SIG-M5 treated with dmso at 0.1 percent for 504 hours (cell line): Measurements from ENCODE around the gene INPP4B.

ENCODE experiments used
- DNase-seq: peaks from one replicate; lab custom pipeline; 2025; ENCODE audit not compliant: unreplicated experiment; lab: John Stamatoyannopoulos, UW

The INPP4B gene

GRCh38 chr4:142846108-142846728 is at the start of gene INPP4B:
Gene INPP4B (minus strand): TSS chr4:142846301.
- peak; percentile 41 for DNase-seq

- no peak for DNase-seq
Measured at GRCh38 chr4:142893012-142893411, 46.9 kb upstream of the INPP4B start.

GRCh38 chr4:142886566-142886965 is 40.5 kb upstream of the INPP4B start:
- no peak for DNase-seq

- DNase-seq = peak; percentile 18
Measured at GRCh38 chr4:142883040-142883832, 37.1 kb upstream of the INPP4B start.

GRCh38 chr4:142882159-142882558 is 36.1 kb upstream of the INPP4B start:
- no peak for DNase-seq

GRCh38 chr4:142881331-142881730 is 35.2 kb upstream of the INPP4B start:
- DNase-seq = no peak

- DNase-seq = no peak
Measured at GRCh38 chr4:142875117-142875516, 29.0 kb upstream of the INPP4B start.

- no peak for DNase-seq
Measured at GRCh38 chr4:142874684-142875083, 28.6 kb upstream of the INPP4B start.

- DNase-seq = no peak
Measured at GRCh38 chr4:142866685-142867084, 20.6 kb upstream of the INPP4B start.

GRCh38 chr4:142861351-142861750 is 15.2 kb upstream of the INPP4B start:
- DNase-seq = no peak

- no peak for DNase-seq
Measured at GRCh38 chr4:142858965-142859364, 12.9 kb upstream of the INPP4B start.

- DNase-seq = no peak
Measured at GRCh38 chr4:142858446-142858845, 12.3 kb upstream of the INPP4B start.

- DNase-seq = no peak
Measured at GRCh38 chr4:142856576-142856975, 10.5 kb upstream of the INPP4B start.

GRCh38 chr4:142850478-142850877 is 4.4 kb upstream of the INPP4B start:
- peak; percentile 9 for DNase-seq

GRCh38 chr4:142846729-142847596 is 862 bp upstream of the INPP4B start:
- peak; percentile 29 for DNase-seq

- no peak for DNase-seq
Measured at GRCh38 chr4:142845293-142846107, 601 bp downstream of the INPP4B start.

- DNase-seq = no peak
Measured at GRCh38 chr4:142844782-142845181, 1.3 kb downstream of the INPP4B start.

GRCh38 chr4:142840516-142841123 is 5.5 kb downstream of the INPP4B start:
- peak; percentile 23 for DNase-seq

- no peak for DNase-seq
Measured at GRCh38 chr4:142838778-142839177, 7.3 kb downstream of the INPP4B start.

GRCh38 chr4:142832022-142832421 is 14.1 kb downstream of the INPP4B start:
- no peak for DNase-seq
